Measurements from ENCODE around the gene ATF4.

GRCh38 chr22:39553429-39553828 lies 33.1 kb downstream of the ATF4 start:
- no peak for TF ChIP-seq CTCF (IDR thresholded peaks at IDR 0.05; ENCODE audit: low read length)
- no peak for TF ChIP-seq EZH2 (IDR thresholded peaks at IDR 0.05; ENCODE audit: borderline replicate concordance, low read length)

Data from OCI-LY1 (cell line).